OCI-LY7 (cell line): ENCODE data around the gene SPRED2. TPM values are rescaled to one million over a fixed set of nuclear protein-coding genes. Genes with fewer than 3 reads are reported as not detected.
A peak's percentile ranks its signal among the peaks of the same experiment; 100 is the strongest.

ENCODE experiments used
- BruUV-seq: library from RNA; stranded (reverse); fragments of 400-500 nt; replicated peaks from 2 replicates; lab custom pipeline; 2021; lab: Mats Ljungman, UMichigan
- CTCF ChIA-PET: fragments of 300-600 bp; sonication (Branson Sonifier 250); formaldehyde crosslinking; loops from one replicate; lab custom pipeline; 2022; ENCODE audit warnings: antibody characterized with exemption; ENCODE audit not compliant: unreplicated experiment; lab: Charles Lee
- POLR2A ChIA-PET: fragments of 300-600 bp; sonication (Branson Sonifier 250); formaldehyde crosslinking; loops from one replicate; lab custom pipeline; 2022; ENCODE audit warnings: antibody characterized with exemption; lab: Charles Lee
- DNase-seq: peaks from one replicate; pipeline ENCODE4 v3.0.0-alpha.2; 2015; ENCODE audit warnings: low spot score
- H2AFZ ChIP-seq: fragments of 200-600 bp; sonication (generic), shearing (Covaris generic); 2 replicates; pipeline ENCODE4 v1.6.1; 2014; ENCODE audit warnings: mild to moderate bottlenecking, antibody characterized with exemption, low read length, moderate library complexity
- H3K27ac ChIP-seq: fragments of 200-600 bp; sonication (generic); 2 replicates; pipeline ENCODE4 v1.5.1; 2014; ENCODE audit warnings: mixed run types, low read depth, mild to moderate bottlenecking, moderate library complexity, low read length, inconsistent platforms; ENCODE audit not compliant: poor library complexity, severe bottlenecking
- H3K36me3 ChIP-seq: fragments of 200-600 bp; sonication (generic); 2 replicates; pipeline ENCODE4 v1.6.1; 2014; ENCODE audit warnings: mild to moderate bottlenecking, antibody characterized with exemption, low read length, moderate library complexity, mixed read lengths; ENCODE audit not compliant: insufficient read depth
- H3K4me1 ChIP-seq: fragments of 200-600 bp; sonication (generic); 2 replicates; pipeline ENCODE4 v1.5.1; 2014; ENCODE audit warnings: mild to moderate bottlenecking, low read length; ENCODE audit not compliant: insufficient read depth, poor library complexity, severe bottlenecking
- H3K4me2 ChIP-seq: fragments of 200-600 bp; sonication (generic); 2 replicates; pipeline ENCODE4 v1.6.1; 2014; ENCODE audit warnings: mild to moderate bottlenecking, low read length
- H3K4me3 ChIP-seq: fragments of 200-600 bp; sonication (generic); 2 replicates; pipeline ENCODE4 v1.5.1; 2014; ENCODE audit warnings: mild to moderate bottlenecking, low read depth, low read length; ENCODE audit not compliant: poor library complexity, severe bottlenecking
- H3K79me2 ChIP-seq: fragments of 200-600 bp; sonication (generic); 2 replicates; pipeline ENCODE4 v1.6.1; 2016; ENCODE audit warnings: low read depth, mild to moderate bottlenecking, low read length, moderate library complexity, mixed read lengths; ENCODE audit not compliant: insufficient read depth
- H3K9me2 ChIP-seq: fragments of 200-600 bp; sonication (generic); 2 replicates; pipeline ENCODE4 v1.6.1; 2016; ENCODE audit warnings: mild to moderate bottlenecking, low read length, mixed read lengths; ENCODE audit not compliant: insufficient read depth
- H3K9me3 ChIP-seq: fragments of 200-600 bp; sonication (generic); 2 replicates; pipeline ENCODE4 v1.6.1; 2014; ENCODE audit warnings: mild to moderate bottlenecking, mixed run types, low read length, mixed read lengths
- H4K20me1 ChIP-seq: fragments of 200-600 bp; sonication (generic); 2 replicates; pipeline ENCODE4 v1.6.1; 2014; ENCODE audit warnings: mild to moderate bottlenecking, antibody characterized with exemption, low read length, moderate library complexity, mixed read lengths; ENCODE audit not compliant: insufficient read depth
- CTCF ChIP-seq: fragments of 200-600 bp; sonication (generic); conservative IDR thresholded peaks from 2 replicates; pipeline ENCODE4 v1.5.1; 2014; ENCODE audit warnings: mild to moderate bottlenecking, antibody characterized with exemption, low read length, moderate library complexity, mixed read lengths
- EZH2phosphoT487 ChIP-seq: fragments of 200-600 bp; sonication (generic); IDR thresholded peaks from 2 replicates; pipeline ENCODE4 v1.6.1; 2018; ENCODE audit warnings: low read depth, borderline replicate concordance, mild to moderate bottlenecking, mixed run types, antibody characterized with exemption, low read length, moderate library complexity, mixed read lengths
- intact Hi-C: fragments of 100-400 bp; cut with micrococcal nuclease; formaldehyde crosslinking; loops from one replicate; pipeline ENCODE4 v1.10.0; 2022; ENCODE audit not compliant: unreplicated experiment
- total RNA-seq, 2 experiments: library from RNA; depleted of rRNA in 1 of 2; stranded (reverse); fragments of >200 nt in 1 of 2; shearing (Covaris generic) in 1 of 2; gene quantifications; 2 replicates each; pipeline ENCODE4 v1.2.3, GENCODE V29; 2014 to 2022

Gene SPRED2
- total RNA-seq, 2 experiments from 2014 or later = 8.0 to 49.1 TPM

GRCh38 chr2:65374999-65375398, 57.4 kb downstream of the SPRED2 start:
- Histone ChIP-seq H3K4me1 (peaks cover 83% of the 10 kb centered on the region), H3K9me2 (no peaks in the 10 kb centered on the region), H2AFZ (no peak overlapping the region), H3K79me2 (peaks cover 24% of the 10 kb centered on the region; the same call in 1 of the 2 replicates), H3K36me3 (peaks cover 14% of the 10 kb centered on the region), H3K4me2 (peak overlapping the region; percentile 77), H3K27ac (peak overlapping the region; percentile 12), H3K4me3 (peak overlapping the region; percentile 16), H4K20me1 (no peaks in the 10 kb centered on the region), H3K9me3 (no peaks in the 10 kb centered on the region)
- DNase-seq = no peak
- POLR2A ChIA-PET = interaction anchor here (0.7 to 8.0 kb wide), 11 partner anchors 7 to 148 kb away, joined by 3 to 104 read pairs (median 5); partner anchors contain the start of gene ACTR2
- no TSS peak for BruUV-seq
- CTCF ChIA-PET = interaction anchor here (1.2 to 1.4 kb wide), 2 partner anchors 9 to 12 kb away, joined by 3 to 5 read pairs; no protein-coding TSS in a partner anchor
- TF ChIP-seq CTCF (no peak), EZH2phosphoT487 (no peak)
- intact Hi-C loops = no loop called here

- Histone ChIP-seq H3K36me3 (peaks cover 11% of the 10 kb centered on the region; the same call in 1 of the 2 replicates), H3K4me2 (peak overlapping the region; percentile 77), H3K27ac (peak overlapping the region; percentile 12), H3K9me3 (no peaks in the 10 kb centered on the region), H4K20me1 (no peaks in the 10 kb centered on the region), H3K79me2 (peaks cover 28% of the 10 kb centered on the region; the same call in 1 of the 2 replicates), H2AFZ (no peak overlapping the region), H3K9me2 (no peaks in the 10 kb centered on the region), H3K4me3 (peak overlapping the region; percentile 16), H3K4me1 (peaks cover 83% of the 10 kb centered on the region)
- CTCF ChIA-PET = interaction anchor here (1.2 to 1.4 kb wide), 2 partner anchors 9 to 12 kb away, joined by 3 to 5 read pairs; no protein-coding TSS in a partner anchor
- no peak for DNase-seq
- no peak for TF ChIP-seq EZH2phosphoT487
- no peak for TF ChIP-seq CTCF
- BruUV-seq = no TSS peak
- POLR2A ChIA-PET = interaction anchor here (0.7 to 8.0 kb wide), 13 partner anchors 8 to 452 kb away, joined by 3 to 104 read pairs (median 5); partner anchors contain the start of gene ACTR2
- intact Hi-C loops = no loop called here
Measured at GRCh38 chr2:65374575-65374974, 57.8 kb downstream of the SPRED2 start.

- no TSS peak for BruUV-seq
- peaks cover 8% of the 10 kb centered on the region; the same call in 1 of the 2 replicates for H3K36me3 ChIP-seq
- no peak for TF ChIP-seq CTCF
- TF ChIP-seq EZH2phosphoT487 = no peak
- no peak overlapping the region for H3K27ac ChIP-seq
- no peak overlapping the region for H3K4me3 ChIP-seq
- peak overlapping the region; percentile 77 for H3K4me2 ChIP-seq
- peaks cover 39% of the 10 kb centered on the region; the same call in 1 of the 2 replicates for H3K79me2 ChIP-seq
- CTCF ChIA-PET = interaction anchor here (1.1 to 1.9 kb wide), 2 partner anchors 10 to 16 kb away, joined by 4 to 7 read pairs; no protein-coding TSS in a partner anchor
- no peaks in the 10 kb centered on the region for H3K9me2 ChIP-seq
- no peak for DNase-seq
- H3K9me3 ChIP-seq = no peaks in the 10 kb centered on the region
- H2AFZ ChIP-seq = no peak overlapping the region
- H3K4me1 ChIP-seq = peaks cover 85% of the 10 kb centered on the region
- POLR2A ChIA-PET = interaction anchor here (0.8 to 8.0 kb wide), 14 partner anchors 9 to 63 kb away, joined by 3 to 104 read pairs (median 4); no protein-coding TSS in a partner anchor
- H4K20me1 ChIP-seq = no peaks in the 10 kb centered on the region
- intact Hi-C loops = no loop called here
Measured at GRCh38 chr2:65373365-65373918, 59.0 kb downstream of the SPRED2 start.
